ENCODE measurements around the gene TNNI2.

Gene TNNI2

GRCh38 chr11:1832211-1832919 lies 6.4 kb upstream of the TNNI2 start:
- no peak for DNase-seq (ENCODE audit: extremely low read depth, low read depth)
- peak; percentile 92 for TF ChIP-seq CTCF (IDR thresholded peaks at IDR 0.05; ENCODE audit: low read depth, low read length)

- no peak for DNase-seq (ENCODE audit: extremely low read depth, low read depth)
- TF ChIP-seq CTCF (IDR thresholded peaks at IDR 0.05; ENCODE audit: low read depth, low read length) = no peak
Observed at GRCh38 chr11:1832920-1833295, 5.9 kb upstream of the TNNI2 start.

- TF ChIP-seq CTCF (IDR thresholded peaks at IDR 0.05; ENCODE audit: low read depth, low read length) = no peak
- no peak for DNase-seq (ENCODE audit: extremely low read depth, low read depth)
Observed at GRCh38 chr11:1834062-1834610, 4.6 kb upstream of the TNNI2 start.

GRCh38 chr11:1834779-1835670 lies 3.8 kb upstream of the TNNI2 start, which contains the start of gene SYT8:
TSS of gene SYT8 (plus strand) at chr11:1834990. CDS start at chr11:1835106, 116 bp downstream.
- no peak for DNase-seq (ENCODE audit: extremely low read depth, low read depth)
- no peak for TF ChIP-seq CTCF (IDR thresholded peaks at IDR 0.05; ENCODE audit: low read depth, low read length)

- no peak for TF ChIP-seq CTCF (IDR thresholded peaks at IDR 0.05; ENCODE audit: low read depth, low read length)
- DNase-seq (ENCODE audit: extremely low read depth, low read depth) = no peak
Observed at GRCh38 chr11:1835671-1836010, 3.1 kb upstream of the TNNI2 start.

GRCh38 chr11:1836011-1836945 lies 2.5 kb upstream of the TNNI2 start:
- no peak for TF ChIP-seq CTCF (IDR thresholded peaks at IDR 0.05; ENCODE audit: low read depth, low read length)
- no peak for DNase-seq (ENCODE audit: extremely low read depth, low read depth)

Data from AG09319 (cell line).